Measurements from ENCODE around the gene PLA2G2C.

The PLA2G2C gene

DNA sequence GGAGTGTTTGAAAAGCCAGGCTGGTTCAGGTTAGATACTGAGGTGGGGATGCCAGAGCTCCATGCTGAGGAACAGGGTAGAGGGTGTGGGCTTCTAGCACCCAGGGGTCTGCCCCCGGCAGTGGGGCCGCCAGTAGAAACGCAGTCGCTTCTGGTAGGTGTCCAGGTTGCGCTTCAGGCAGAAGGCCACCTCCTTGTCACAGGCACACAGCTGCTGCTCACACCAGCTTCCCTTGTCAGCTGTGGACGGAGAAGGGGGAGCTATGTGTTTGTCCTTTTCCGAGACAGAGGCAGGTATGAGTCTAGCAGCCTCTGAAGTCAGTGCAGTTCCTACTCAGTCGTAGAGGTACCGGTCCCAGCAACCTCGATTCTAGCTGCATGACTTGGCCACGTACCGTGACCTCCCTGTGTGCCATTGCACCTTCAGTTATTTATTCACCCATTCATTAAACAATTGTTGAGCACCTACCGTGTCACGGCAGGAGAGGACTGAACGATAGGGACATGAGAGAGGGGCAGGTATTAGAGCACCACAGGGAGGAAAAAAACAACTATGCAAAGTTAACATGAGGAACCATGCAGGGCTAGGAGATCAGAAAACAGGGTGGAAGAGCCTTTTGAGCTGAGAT lies 72.2 kb downstream of the PLA2G2C start:
- Histone ChIP-seq H3K4me3 (ENCODE audit: insufficient read depth, low read depth, low read length, poor library complexity, severe bottlenecking) (no peak overlapping the region), H3K27ac (ENCODE audit: insufficient read depth, low read length, poor library complexity, severe bottlenecking) (no peak overlapping the region), H3K36me3 (ENCODE audit: control insufficient read depth, insufficient read depth, low read length) (no peaks in the 10 kb centered on the region), H3K27me3 (replicated peaks; ENCODE audit: control insufficient read depth, insufficient read depth, low read length, poor library complexity, severe bottlenecking) (no peaks in the 10 kb centered on the region), H3K9me3 (ENCODE audit: control insufficient read depth, low read length) (no peaks in the 10 kb centered on the region), H3K4me1 (ENCODE audit: control insufficient read depth, insufficient read depth, low read length, poor library complexity, severe bottlenecking) (no peaks in the 10 kb centered on the region)
- DNase-seq, result no peak

Measured in effector memory CD4-positive, alpha-beta T cell (primary cell).